ENCODE measurements around the gene SPAG4. TPM values are rescaled to one million over a fixed set of nuclear protein-coding genes. Genes with fewer than 3 reads are reported as not detected.

Gene SPAG4
- total RNA-seq, 1 donor from 2014 or later = 3.3 TPM

DNA sequence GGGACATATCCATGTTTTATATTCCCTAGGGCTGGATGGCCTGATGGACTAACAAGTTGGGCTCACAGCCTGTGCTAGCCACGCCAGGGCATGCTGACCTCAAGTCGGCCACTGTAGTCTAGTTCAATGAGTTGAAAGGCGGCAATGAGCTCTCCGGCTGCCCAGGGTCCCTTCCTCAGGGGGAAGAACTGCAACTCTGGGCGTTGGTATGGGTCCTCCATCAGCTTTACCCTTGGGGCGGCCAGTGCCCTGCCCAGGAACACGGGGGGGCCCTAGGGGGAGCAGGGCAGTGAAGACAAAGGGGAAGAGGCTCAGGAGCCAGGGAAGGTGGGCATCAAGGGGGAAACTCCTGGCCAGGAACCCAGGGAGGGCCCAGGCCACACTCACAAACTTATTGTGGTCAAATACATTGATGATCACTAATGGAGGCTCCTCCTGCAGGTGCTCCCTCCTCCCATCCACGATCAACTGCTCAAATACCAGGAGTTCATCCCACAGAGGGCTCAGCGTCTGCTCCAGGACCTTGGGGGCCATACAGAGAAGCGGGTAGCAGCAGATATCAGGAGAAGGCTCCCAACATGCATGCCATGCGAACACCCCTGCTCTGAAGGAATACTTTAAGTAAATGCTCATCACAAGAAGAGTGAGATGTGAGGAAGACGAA, 32.8 kb upstream of the SPAG4 start:
- no peaks in the 10 kb centered on the region for H3K4me1 ChIP-seq
- H3K36me3 Mint-ChIP-seq = no peaks in the 10 kb centered on the region
- no peaks in the 10 kb centered on the region for H3K9me3 ChIP-seq (ENCODE audit: low read depth)
- H3F3A ChIP-seq (ENCODE audit: low read depth) = peaks cover 2% of the 10 kb centered on the region
- DNase-seq (ENCODE audit: low spot score) = no peak
- no peak overlapping the region for H3K27ac ChIP-seq
- no peaks in the 10 kb centered on the region for H3K36me3 ChIP-seq
- peaks cover 7% of the 10 kb centered on the region for H3K27me3 Mint-ChIP-seq (ENCODE audit: insufficient read depth, low read depth)
- no peak overlapping the region for H2AFZ ChIP-seq (replicated peaks)
- H3K4me3 ChIP-seq = no peak overlapping the region
- no peak overlapping the region for H3K4me3 Mint-ChIP-seq
- no peaks in the 10 kb centered on the region for H4K20me1 ChIP-seq (ENCODE audit: low read depth)
- no peaks in the 10 kb centered on the region for H3K4me1 Mint-ChIP-seq
- no peak overlapping the region for H3K9ac ChIP-seq
- H3K79me2 ChIP-seq (ENCODE audit: low read depth) = no peaks in the 10 kb centered on the region
- H3K27ac Mint-ChIP-seq = no peak overlapping the region
- no peak for TF ChIP-seq EZH2 (IDR thresholded peaks at IDR 0.05)
- TF ChIP-seq CTCF (IDR thresholded peaks at IDR 0.05) = no peak
- no peak for TF ChIP-seq EZH2phosphoT487 (IDR thresholded peaks at IDR 0.05)
- H3K4me2 ChIP-seq = no peak overlapping the region
- no peaks in the 10 kb centered on the region for H3K27me3 ChIP-seq
- no peaks in the 10 kb centered on the region for H3K9me3 Mint-ChIP-seq

DNA sequence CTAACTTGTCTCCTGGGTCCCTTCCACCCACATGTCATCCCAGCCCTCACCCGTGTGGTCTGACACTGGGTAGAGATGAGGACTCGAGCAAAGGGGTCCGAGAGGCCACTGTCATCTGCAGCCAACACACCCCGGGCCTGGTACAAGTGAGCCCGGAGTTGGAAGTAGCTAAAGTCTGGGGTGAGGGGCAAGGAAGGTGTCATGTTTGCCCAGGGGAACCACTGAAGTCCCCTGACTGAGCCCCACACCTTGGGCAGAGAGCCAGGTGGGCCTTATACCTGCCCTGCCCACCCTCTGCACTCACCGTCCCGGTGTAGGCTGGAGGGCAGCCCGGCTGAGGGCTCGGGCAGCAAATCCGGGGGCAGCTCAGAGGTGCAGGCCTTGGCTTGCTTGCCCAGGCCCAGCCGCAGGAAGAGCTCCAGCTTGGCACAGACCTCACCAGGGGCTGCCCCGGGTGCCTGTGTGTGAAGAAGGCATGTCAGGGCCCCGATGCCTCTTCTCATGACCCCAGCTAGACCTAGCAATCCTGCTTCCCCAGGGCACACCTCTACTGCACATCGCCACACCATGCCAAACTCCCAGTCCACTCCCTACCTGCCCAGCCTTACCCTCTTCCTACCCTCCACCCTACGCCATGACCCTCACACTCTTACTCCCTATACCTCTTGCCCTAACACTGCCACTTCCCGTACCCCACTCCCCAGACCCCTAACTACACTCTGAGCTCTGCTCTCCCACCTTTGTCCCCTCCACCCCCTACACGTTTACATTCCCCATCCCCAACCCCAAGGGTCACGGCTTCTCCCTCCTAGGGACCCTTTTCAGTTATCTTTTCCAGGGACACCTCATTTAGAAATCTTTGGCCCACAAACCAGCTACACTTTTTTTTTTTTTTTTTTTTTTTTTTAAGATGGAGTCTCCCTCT, 31.7 kb upstream of the SPAG4 start:
- Histone ChIP-seq H3K9me3 (ENCODE audit: low read depth) (no peaks in the 10 kb centered on the region), H4K20me1 (ENCODE audit: low read depth) (no peaks in the 10 kb centered on the region), H3K79me2 (ENCODE audit: low read depth) (no peaks in the 10 kb centered on the region), H3K4me2 (no peak overlapping the region), H3K27me3 (no peaks in the 10 kb centered on the region), H2AFZ (replicated peaks) (no peak overlapping the region), H3K36me3 (no peaks in the 10 kb centered on the region), H3K27ac (no peak overlapping the region), H3F3A (ENCODE audit: low read depth) (peaks cover 2% of the 10 kb centered on the region), H3K4me1 (no peaks in the 10 kb centered on the region), H3K9ac (no peak overlapping the region), H3K4me3 (no peak overlapping the region)
- H3K36me3 Mint-ChIP-seq = no peaks in the 10 kb centered on the region
- H3K9me3 Mint-ChIP-seq = no peaks in the 10 kb centered on the region
- H3K4me1 Mint-ChIP-seq = no peaks in the 10 kb centered on the region
- no peak for TF ChIP-seq EZH2 (IDR thresholded peaks at IDR 0.05)
- no peak for TF ChIP-seq EZH2phosphoT487 (IDR thresholded peaks at IDR 0.05)
- no peak for TF ChIP-seq CTCF (IDR thresholded peaks at IDR 0.05)
- H3K4me3 Mint-ChIP-seq = no peak overlapping the region
- H3K27me3 Mint-ChIP-seq (ENCODE audit: insufficient read depth, low read depth) = peaks cover 7% of the 10 kb centered on the region
- DNase-seq (ENCODE audit: low spot score) = no peak
- H3K27ac Mint-ChIP-seq = no peak overlapping the region

DNA sequence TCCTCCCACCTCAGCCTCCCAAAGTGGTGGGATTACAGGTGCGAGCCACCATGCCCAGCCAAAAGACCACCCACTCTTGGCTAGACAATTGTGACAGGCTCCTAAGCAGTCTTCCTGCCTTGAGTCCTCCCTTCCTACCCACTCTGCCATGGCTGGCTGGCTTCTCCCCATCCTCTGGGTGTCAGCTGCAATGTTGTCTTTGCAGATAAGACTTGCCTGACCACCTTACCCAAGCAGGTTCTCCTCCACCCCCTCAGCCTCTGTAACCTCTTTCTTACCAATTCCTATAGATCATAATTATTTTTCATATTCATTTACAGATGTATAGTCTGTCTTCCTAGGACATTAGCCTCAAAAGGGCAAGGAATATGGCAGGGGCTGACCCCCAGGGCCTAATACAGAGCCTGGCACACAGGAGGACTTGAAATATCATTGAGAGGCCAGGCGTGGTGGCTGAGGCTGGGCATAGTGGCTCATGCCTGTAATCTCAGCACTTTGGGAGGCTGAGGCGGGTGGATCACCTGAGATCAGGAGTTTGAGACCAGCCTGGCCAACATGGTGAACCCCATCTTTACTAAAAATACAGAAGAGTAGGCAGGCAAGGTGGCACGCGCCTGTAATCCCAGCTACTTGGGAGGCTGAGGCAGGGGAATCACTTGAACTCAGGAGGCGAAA, 28.7 kb upstream of the SPAG4 start:
- no peak for DNase-seq (ENCODE audit: low spot score)
- TF ChIP-seq EZH2phosphoT487 (IDR thresholded peaks at IDR 0.05) = no peak

More for the DNA sequence above, 28.7 kb upstream of the SPAG4 start:
- Mint-ChIP-seq H3K27me3 (ENCODE audit: insufficient read depth, low read depth) (peaks cover 8% of the 10 kb centered on the region), H3K9me3 (no peaks in the 10 kb centered on the region), H3K4me3 (no peak overlapping the region), H3K36me3 (no peaks in the 10 kb centered on the region), H3K4me1 (no peaks in the 10 kb centered on the region), H3K27ac (no peak overlapping the region)
- H3K27me3 ChIP-seq = no peaks in the 10 kb centered on the region
- H3K79me2 ChIP-seq (ENCODE audit: low read depth) = no peaks in the 10 kb centered on the region
- no peaks in the 10 kb centered on the region for H4K20me1 ChIP-seq (ENCODE audit: low read depth)
- no peak overlapping the region for H2AFZ ChIP-seq (replicated peaks)
- H3K36me3 ChIP-seq = no peaks in the 10 kb centered on the region
- no peaks in the 10 kb centered on the region for H3K4me1 ChIP-seq
- no peaks in the 10 kb centered on the region for H3F3A ChIP-seq (ENCODE audit: low read depth)
- no peak overlapping the region for H3K27ac ChIP-seq
- H3K9ac ChIP-seq = no peak overlapping the region
- H3K4me3 ChIP-seq = no peak overlapping the region
- no peaks in the 10 kb centered on the region for H3K9me3 ChIP-seq (ENCODE audit: low read depth)
- no peak overlapping the region for H3K4me2 ChIP-seq
